HG03060 (cell line): Measurements from ENCODE around the gene CILP2.

Experiments
- ATAC-seq: cut with Tn5 transposase; IDR thresholded peaks from one replicate; pipeline ENCODE4 v1.9.1; 2021; ENCODE audit warnings: low read depth, moderate number of reproducible peaks; ENCODE audit not compliant: unreplicated experiment

The CILP2 gene

GRCh38 chr19:19592690-19593089 is 54.6 kb downstream of the CILP2 start:
- ATAC-seq, result no peak

DNA sequence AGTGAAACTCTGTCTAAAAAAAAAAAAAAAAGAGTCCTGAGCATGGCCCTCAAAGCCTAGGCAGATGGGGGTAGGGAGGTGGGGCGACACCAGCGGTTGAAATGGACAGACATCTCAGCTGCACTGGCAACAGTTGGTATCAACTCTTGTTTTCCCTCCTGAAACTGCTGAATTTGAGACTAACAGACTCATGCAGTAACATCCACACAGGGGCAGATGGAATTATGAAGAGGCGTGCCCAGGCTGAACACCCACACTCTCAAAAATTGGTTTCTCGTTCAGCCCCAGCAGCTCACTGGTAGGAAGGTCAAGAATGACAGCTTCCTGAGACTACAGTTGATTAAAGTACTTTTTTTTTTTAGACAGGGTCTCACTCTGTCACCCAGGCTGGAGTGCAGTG is 56.3 kb downstream of the CILP2 start:
- no peak for ATAC-seq

DNA sequence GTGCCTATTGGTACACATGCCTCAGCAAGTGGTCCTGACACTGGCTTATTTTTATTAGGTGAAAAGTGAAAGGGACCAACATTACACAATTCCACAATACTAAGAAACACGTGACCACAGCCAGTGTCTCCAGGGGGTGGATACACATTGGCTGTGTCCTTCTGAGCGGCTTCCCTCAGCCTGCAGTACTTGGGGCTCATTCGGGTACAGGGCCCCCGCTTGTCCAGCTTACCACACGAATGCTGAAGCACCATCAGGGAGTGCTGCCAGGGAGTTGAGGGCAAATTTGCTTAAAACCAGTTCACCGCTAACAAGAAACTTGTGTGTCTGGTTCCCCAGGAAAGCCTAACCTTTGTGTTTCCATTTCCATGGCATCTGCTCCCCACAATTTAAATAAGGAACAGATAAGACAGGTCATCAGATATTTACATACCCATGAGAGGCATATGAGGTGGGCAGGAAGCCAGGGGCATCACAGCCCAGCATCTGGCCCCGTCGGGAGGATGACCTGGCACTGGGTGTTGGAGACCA is 57.2 kb downstream of the CILP2 start:
- ATAC-seq, result no peak
